HG02970 (cell line): ENCODE results near the gene EXOSC10.
"Not testable (repeated sequence)": the region's sequence is repeated elsewhere in the genome, so short reads cannot be mapped to it uniquely, and the experiment has no call there.

ENCODE experiments used
- ATAC-seq: cut with Tn5 transposase; IDR thresholded peaks from one replicate; pipeline ENCODE4 v1.9.1; 2021; ENCODE audit warnings: mild to moderate bottlenecking, moderate library complexity, moderate number of reproducible peaks; ENCODE audit not compliant: unreplicated experiment, low FRiP score

EXOSC10 gene

GRCh38 chr1:11114966-11115365 is 15.3 kb upstream of the EXOSC10 start:
- ATAC-seq: no peak

GRCh38 chr1:11109047-11109760 is 9.5 kb upstream of the EXOSC10 start:
- no peak for ATAC-seq

- ATAC-seq: no peak
Observed at GRCh38 chr1:11107599-11107998, 7.9 kb upstream of the EXOSC10 start.

- ATAC-seq: no peak
Observed at GRCh38 chr1:11105586-11105985, 5.9 kb upstream of the EXOSC10 start.

GRCh38 chr1:11101347-11101746 is 1.7 kb upstream of the EXOSC10 start:
- ATAC-seq: no peak

- ATAC-seq: not testable (repeated sequence)
Observed at GRCh38 chr1:11100806-11101205, 1.1 kb upstream of the EXOSC10 start.

GRCh38 chr1:11100149-11100493 is 452 bp upstream of the EXOSC10 start:
- no peak for ATAC-seq

- ATAC-seq: no peak
Observed at GRCh38 chr1:11098931-11099309, 749 bp downstream of the EXOSC10 start.

GRCh38 chr1:11083784-11084183 is 15.9 kb downstream of the EXOSC10 start:
- not testable (repeated sequence) for ATAC-seq

GRCh38 chr1:11080931-11081330 is 18.7 kb downstream of the EXOSC10 start:
- ATAC-seq: no peak

GRCh38 chr1:11078631-11079030 is 21.0 kb downstream of the EXOSC10 start:
- ATAC-seq: no peak

GRCh38 chr1:11073398-11073797 is 26.3 kb downstream of the EXOSC10 start:
- ATAC-seq: not testable (repeated sequence)

- ATAC-seq: no peak
Observed at GRCh38 chr1:11072216-11072917, 27.3 kb downstream of the EXOSC10 start.

- ATAC-seq: no peak
Observed at GRCh38 chr1:11071463-11072215, 28.0 kb downstream of the EXOSC10 start.

GRCh38 chr1:11070876-11071275 is 28.8 kb downstream of the EXOSC10 start:
- ATAC-seq: no peak

GRCh38 chr1:11068600-11069473 is 30.8 kb downstream of the EXOSC10 start:
- no peak for ATAC-seq

- ATAC-seq: no peak
Observed at GRCh38 chr1:11067716-11068599, 31.7 kb downstream of the EXOSC10 start.

- no peak for ATAC-seq
Observed at GRCh38 chr1:11065796-11066195, 33.9 kb downstream of the EXOSC10 start.

- ATAC-seq: no peak
Observed at GRCh38 chr1:11064942-11065341, 34.7 kb downstream of the EXOSC10 start.
